ENCODE data around the gene DTX4.

The DTX4 gene

DNA sequence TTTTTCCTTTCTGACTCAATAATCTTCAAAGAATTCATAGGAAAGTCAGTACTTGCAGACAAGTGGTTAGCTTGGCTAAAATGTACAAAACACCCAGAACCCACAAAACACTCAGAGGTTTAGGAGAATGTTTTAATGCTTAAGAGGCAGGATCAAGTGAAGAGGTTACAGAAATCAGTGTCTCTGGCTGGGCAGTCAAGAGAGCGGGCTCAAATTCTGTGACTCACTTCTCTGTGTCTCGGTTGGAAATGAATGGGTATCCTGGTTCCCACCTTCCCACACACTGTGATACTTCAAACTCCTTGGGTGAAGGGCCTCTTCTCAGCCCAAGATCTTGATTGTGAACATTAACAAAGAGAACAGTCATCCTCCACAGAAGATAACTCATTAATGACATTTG, 37.0 kb downstream of the DTX4 start:
- no peak overlapping the region for H2AFZ ChIP-seq (ENCODE audit: low read depth)
- no peaks in the 10 kb centered on the region for H4K20me1 ChIP-seq (ENCODE audit: insufficient read depth)
- H3K4me2 ChIP-seq, result no peak overlapping the region
- no peak overlapping the region for H3K4me3 ChIP-seq (IDR thresholded peaks at IDR 0.05; ENCODE audit: insufficient read depth, low read depth, low read length)
- peaks cover 13% of the 10 kb centered on the region for H3K4me1 ChIP-seq (ENCODE audit: low read depth, poor library complexity, severe bottlenecking)
- no peaks in the 10 kb centered on the region for H3K36me3 ChIP-seq (ENCODE audit: insufficient read depth)
- no peaks in the 10 kb centered on the region for H3K79me2 ChIP-seq (ENCODE audit: insufficient read depth, low read depth)
- no peak for TF ChIP-seq CTCF (conservative IDR thresholded peaks at IDR 0.05; ENCODE audit: low read depth, low read length)
- no peak overlapping the region for H3K9ac ChIP-seq
- no peaks in the 10 kb centered on the region for H3K27me3 ChIP-seq (ENCODE audit: insufficient read depth, low read depth)
- H3K27ac ChIP-seq, result no peak overlapping the region

DNA sequence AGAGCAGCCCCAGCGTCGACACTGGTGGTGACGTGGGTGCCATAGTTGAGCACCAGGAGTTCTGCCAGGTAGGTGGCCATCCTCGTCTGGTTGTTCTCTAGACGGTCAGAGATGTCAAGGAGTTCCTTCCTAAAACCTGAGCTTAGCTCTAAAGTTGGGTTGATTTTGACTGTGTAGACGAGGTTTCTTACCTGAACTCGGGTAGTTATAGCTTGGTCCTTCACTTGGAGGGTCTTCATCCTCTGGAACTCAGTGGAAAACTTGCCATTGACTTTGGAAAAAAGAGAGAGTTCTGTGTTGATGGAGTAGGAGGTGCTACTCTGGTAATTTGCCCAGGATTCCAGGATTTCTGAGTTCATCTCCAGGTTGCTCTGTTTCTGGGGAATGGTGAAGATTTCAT, 40.3 kb downstream of the DTX4 start:
- Histone ChIP-seq H3K36me3 (ENCODE audit: insufficient read depth) (no peaks in the 10 kb centered on the region), H3K4me1 (ENCODE audit: low read depth, poor library complexity, severe bottlenecking) (peaks cover 18% of the 10 kb centered on the region), H3K9ac (no peak overlapping the region), H3K4me2 (no peak overlapping the region), H3K79me2 (ENCODE audit: insufficient read depth, low read depth) (no peaks in the 10 kb centered on the region), H2AFZ (ENCODE audit: low read depth) (no peak overlapping the region), H3K4me3 (IDR thresholded peaks at IDR 0.05; ENCODE audit: insufficient read depth, low read depth, low read length) (no peak overlapping the region), H3K27me3 (ENCODE audit: insufficient read depth, low read depth) (no peaks in the 10 kb centered on the region), H4K20me1 (ENCODE audit: insufficient read depth) (no peaks in the 10 kb centered on the region), H3K27ac (no peak overlapping the region)
- TF ChIP-seq CTCF (conservative IDR thresholded peaks at IDR 0.05; ENCODE audit: low read depth, low read length), result no peak

GRCh38 chr11:59212744-59213631, 41.1 kb downstream of the DTX4 start, which contains the start of gene MPEG1:
MPEG1 (minus strand) TSS chr11:59212927; CDS start chr11:59212865, 62 bp downstream.
- no peaks in the 10 kb centered on the region for H3K79me2 ChIP-seq (ENCODE audit: insufficient read depth, low read depth)
- H3K4me1 ChIP-seq (ENCODE audit: low read depth, poor library complexity, severe bottlenecking), result peaks cover 11% of the 10 kb centered on the region
- no peaks in the 10 kb centered on the region for H3K27me3 ChIP-seq (ENCODE audit: insufficient read depth, low read depth)
- H3K36me3 ChIP-seq (ENCODE audit: insufficient read depth), result no peaks in the 10 kb centered on the region
- no peak within 1 kb of the TSS for H3K4me3 ChIP-seq (IDR thresholded peaks at IDR 0.05; ENCODE audit: insufficient read depth, low read depth, low read length)
- H3K27ac ChIP-seq, result no peak within 1 kb of the TSS
- H2AFZ ChIP-seq (ENCODE audit: low read depth), result no peak within 1 kb of the TSS
- no peak for TF ChIP-seq CTCF (conservative IDR thresholded peaks at IDR 0.05; ENCODE audit: low read depth, low read length)
- H3K4me2 ChIP-seq, result no peak within 1 kb of the TSS
- H4K20me1 ChIP-seq (ENCODE audit: insufficient read depth), result no peaks in the 10 kb centered on the region
- no peak within 1 kb of the TSS for H3K9ac ChIP-seq

DNA sequence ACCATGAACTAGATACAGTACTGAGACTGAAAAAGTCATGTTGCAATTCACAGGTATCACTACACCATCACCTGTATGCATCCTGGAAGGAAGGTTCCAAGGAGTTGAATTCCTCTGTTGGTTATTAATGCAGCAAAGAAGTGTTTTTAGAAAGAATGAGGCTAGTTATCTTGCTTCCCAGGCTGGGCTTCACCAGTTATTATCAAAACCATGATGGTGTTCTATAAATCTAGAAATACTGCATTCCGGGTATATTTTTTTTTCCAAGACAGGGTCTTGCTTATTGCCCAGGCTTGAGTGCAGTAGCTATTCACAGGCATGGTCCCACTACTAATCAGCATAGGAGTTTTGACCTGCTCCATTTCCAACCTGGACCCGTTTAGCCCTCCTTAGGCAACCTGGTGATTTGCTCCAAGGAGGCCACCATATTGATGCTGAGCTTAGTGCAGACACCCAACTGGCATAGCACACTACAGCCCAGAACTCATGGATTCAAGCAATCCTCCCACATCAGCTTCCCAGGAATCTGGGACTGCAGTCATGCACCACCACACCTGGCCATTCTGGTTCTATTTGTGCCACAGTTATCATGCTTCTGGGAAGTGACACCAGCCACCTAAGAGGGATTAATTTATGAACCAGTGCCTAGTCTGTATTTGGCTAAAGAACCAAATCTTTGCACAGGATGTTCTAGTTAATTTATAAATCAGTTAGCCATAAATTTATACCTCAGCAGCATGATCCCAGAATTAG, 42.4 kb downstream of the DTX4 start:
- Histone ChIP-seq H2AFZ (ENCODE audit: low read depth) (no peak overlapping the region), H3K4me1 (ENCODE audit: low read depth, poor library complexity, severe bottlenecking) (peaks cover 5% of the 10 kb centered on the region)
- TF ChIP-seq CTCF (conservative IDR thresholded peaks at IDR 0.05; ENCODE audit: low read depth, low read length), result no peak

More for the DNA sequence above, 42.4 kb downstream of the DTX4 start:
- no peak overlapping the region for H3K27ac ChIP-seq
- no peak overlapping the region for H3K9ac ChIP-seq
- H3K27me3 ChIP-seq (ENCODE audit: insufficient read depth, low read depth), result no peaks in the 10 kb centered on the region
- H3K36me3 ChIP-seq (ENCODE audit: insufficient read depth), result no peaks in the 10 kb centered on the region
- H4K20me1 ChIP-seq (ENCODE audit: insufficient read depth), result no peaks in the 10 kb centered on the region
- no peak overlapping the region for H3K4me3 ChIP-seq (IDR thresholded peaks at IDR 0.05; ENCODE audit: insufficient read depth, low read depth, low read length)
- no peaks in the 10 kb centered on the region for H3K79me2 ChIP-seq (ENCODE audit: insufficient read depth, low read depth)
- no peak overlapping the region for H3K4me2 ChIP-seq

All from KMS-11 (cell line).